H1 (cell line): ENCODE data around the gene MVD. TPM values are rescaled to one million over a fixed set of nuclear protein-coding genes. Genes with fewer than 3 reads are reported as not detected.

Source experiments
- EP300 ChIP-seq, 2 experiments: IDR thresholded peaks; 1 replicate in 1 of 2; 2 replicates in 1 of 2; pipeline ENCODE4 v1.6.1; 2011 to 2012; ENCODE audit warnings: low read depth in 2 of 2, low read length in 2 of 2, mild to moderate bottlenecking in 2 of 2, borderline replicate concordance in 1 of 2, inconsistent platforms in 1 of 2, moderate library complexity in 1 of 2
- NRF1 ChIP-seq: IDR thresholded peaks from 2 replicates; pipeline ENCODE4 v1.6.1; 2011; ENCODE audit warnings: mild to moderate bottlenecking, low read depth, low read length, improper control_type of control experiment
- polyA plus RNA-seq, 7 experiments: library from polyadenylated mRNA; depleted of rRNA in 3 of 7; stranded (reverse) in 5 of 7; unstranded in 2 of 7; fragments of >200 nt in 5 of 7; fragments of 200-250 nt in 2 of 7; gene quantifications; 1 replicate in 5 of 7; 2 replicates in 1 of 7; 4 replicates in 1 of 7; pipeline versions ENCODE4 v1.2.1 to v1.2.3, GENCODE V29; 2011 to 2013; ENCODE audit warnings: missing spikeins in 2 of 7, mixed read lengths in 2 of 7
- total RNA-seq: library from RNA; stranded (reverse); fragmentation: NEBNext Ultra II Directional; extraction: Animal tissue kit (Norgen Biotek cat#: 25700); gene quantifications from 2 replicates; pipeline ENCODE4 v1.2.1, GENCODE V29; 2021

MVD gene
- total and polyA plus RNA-seq, 2 of the 8 experiments (the other 6 are each of a cell fraction or from before 2014, with no cell fraction given): 47.2 to 77.3 TPM

GRCh38 chr16:88649195-88649923 is 13.5 kb downstream of the MVD start (continued):
- TF ChIP-seq NRF1 (no peak), EP300 (IDR thresholded peaks at IDR 0.05; ENCODE audit: borderline replicate concordance in 1 of 2, low read depth in 2 of 2, low read length in 2 of 2) (no peak)
- TF ChIP-seq, all 59 proteins: peak for 0
